Caco-2 (cell line): Measurements from ENCODE around the gene ANKLE2. TPM values are rescaled to one million over a fixed set of nuclear protein-coding genes. Genes with fewer than 3 reads are reported as not detected.

Experiments
- BruUV-seq: library from RNA; stranded (reverse); fragments of 400-500 nt; replicated peaks from 2 replicates; lab custom pipeline; 2021; lab: Mats Ljungman, UMichigan
- CTCF ChIA-PET: fragments of 300-600 bp; sonication (Branson Sonifier 250); formaldehyde crosslinking; loops from one replicate; lab custom pipeline; 2022; ENCODE audit warnings: antibody characterized with exemption; lab: Charles Lee
- POLR2A ChIA-PET: fragments of 300-600 bp; sonication (Branson Sonifier 250); formaldehyde crosslinking; loops from one replicate; lab custom pipeline; 2022; ENCODE audit warnings: antibody characterized with exemption; lab: Charles Lee
- DNase-seq, 2 experiments: peaks; one replicate each; pipeline versions ENCODE4 v3.0.0 to v3.0.0-alpha.2; 2020 to 2022
- H3K27me3 ChIP-seq: replicated peaks from 2 replicates; pipeline ENCODE4 v1.6.0; 2011; ENCODE audit warnings: low read length; ENCODE audit not compliant: control insufficient read depth, insufficient read depth
- H3K36me3 ChIP-seq: 2 replicates; pipeline ENCODE4 v1.5.1; 2011; ENCODE audit warnings: low read length; ENCODE audit not compliant: control insufficient read depth, insufficient read depth
- H3K4me1 ChIP-seq: fragments of 250-450 bp; sonication (Bioruptor Pico); 2 replicates; pipeline ENCODE4 v1.5.1; 2020; ENCODE audit warnings: mild to moderate bottlenecking
- H3K4me3 ChIP-seq: 2 replicates; pipeline ENCODE4 v1.5.1; 2011; ENCODE audit warnings: low read depth, mild to moderate bottlenecking, control low read depth, low read length
- H3K9me3 ChIP-seq: fragments of 250-450 bp; sonication (Bioruptor Pico); 2 replicates; pipeline ENCODE4 v1.5.1; 2020; ENCODE audit warnings: mild to moderate bottlenecking, moderate library complexity
- H3K27ac Mint-ChIP-seq: one replicate; pipeline ENCODE4 v1.8.0; 2022; ENCODE audit warnings: mixed read lengths; ENCODE audit not compliant: unreplicated experiment
- H3K27me3 Mint-ChIP-seq: one replicate; pipeline ENCODE4 v1.8.0; 2022; ENCODE audit warnings: mixed read lengths; ENCODE audit not compliant: insufficient read depth, unreplicated experiment
- H3K36me3 Mint-ChIP-seq: one replicate; pipeline ENCODE4 v1.8.0; 2022; ENCODE audit warnings: mild to moderate bottlenecking, mixed read lengths; ENCODE audit not compliant: insufficient read depth, unreplicated experiment
- H3K4me1 Mint-ChIP-seq: one replicate; pipeline ENCODE4 v1.8.0; 2022; ENCODE audit warnings: low read depth, mixed read lengths; ENCODE audit not compliant: unreplicated experiment
- H3K4me3 Mint-ChIP-seq: one replicate; pipeline ENCODE4 v1.8.0; 2022; ENCODE audit warnings: mild to moderate bottlenecking, moderate library complexity, mixed read lengths; ENCODE audit not compliant: unreplicated experiment
- H3K9me3 Mint-ChIP-seq: one replicate; pipeline ENCODE4 v1.8.0; 2022; ENCODE audit warnings: mixed read lengths; ENCODE audit not compliant: unreplicated experiment
- intact Hi-C: fragments of 100-400 bp; cut with micrococcal nuclease; formaldehyde crosslinking; loops from one replicate; pipeline ENCODE4 v1.10.0; 2022; ENCODE audit not compliant: unreplicated experiment
- total RNA-seq: library from RNA; stranded (reverse); gene quantifications from 2 replicates; pipeline ENCODE4 v1.2.3, GENCODE V29; 2022
- TF ChIP-seq, protein P1 (sequence below), 2 experiments: fragments of 200-600 bp in 1 of 2; IDR thresholded peaks; 1 replicate in 1 of 2; 2 replicates in 1 of 2; pipeline versions ENCODE4 v1.5.1 to v1.8.0; 2011 to 2022; ENCODE audit warnings: antibody characterized with exemption in 1 of 2, control low read depth in 1 of 2, inconsistent platforms in 1 of 2, low read depth in 1 of 2, low read length in 1 of 2, mild to moderate bottlenecking in 1 of 2, moderate library complexity in 1 of 2; ENCODE audit not compliant: insufficient read depth in 1 of 2, severe bottlenecking in 1 of 2, unreplicated experiment in 1 of 2

The ANKLE2 gene
- total RNA-seq, 1 experiment from 2014 or later: 80.8 TPM

DNA sequence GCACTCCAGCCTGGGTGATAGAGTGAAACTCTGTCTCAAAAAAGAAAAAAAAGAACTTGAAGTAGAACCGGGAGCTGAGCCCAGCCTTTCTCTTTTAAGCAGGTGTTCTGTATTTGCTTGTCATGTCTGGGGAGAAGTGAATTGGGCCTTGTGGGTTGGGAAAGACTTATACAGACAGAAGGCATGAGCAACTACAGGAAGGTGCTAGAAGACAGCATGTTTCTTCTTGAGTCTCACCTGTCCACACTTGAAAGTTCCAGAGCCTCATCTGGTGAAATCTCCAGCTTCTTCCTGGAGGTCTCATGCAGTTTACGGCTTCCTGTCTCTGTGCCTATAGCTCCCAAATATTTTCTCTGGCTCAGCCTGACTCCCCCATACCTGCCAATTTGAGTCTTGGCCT lies 48.5 kb downstream of the ANKLE2 start:
- no TSS peak for BruUV-seq
- Mint-ChIP-seq H3K4me1 (no peaks in the 10 kb centered on the region), H3K27me3 (no peaks in the 10 kb centered on the region), H3K27ac (no peak overlapping the region), H3K9me3 (no peaks in the 10 kb centered on the region), H3K36me3 (peaks cover 67% of the 10 kb centered on the region), H3K4me3 (no peak overlapping the region)
- H3K4me1 ChIP-seq: no peaks in the 10 kb centered on the region
- intact Hi-C loops: no loop called here
- DNase-seq: no peak
- CTCF ChIA-PET: no interaction called here
- TF ChIP-seq, protein P1, sequence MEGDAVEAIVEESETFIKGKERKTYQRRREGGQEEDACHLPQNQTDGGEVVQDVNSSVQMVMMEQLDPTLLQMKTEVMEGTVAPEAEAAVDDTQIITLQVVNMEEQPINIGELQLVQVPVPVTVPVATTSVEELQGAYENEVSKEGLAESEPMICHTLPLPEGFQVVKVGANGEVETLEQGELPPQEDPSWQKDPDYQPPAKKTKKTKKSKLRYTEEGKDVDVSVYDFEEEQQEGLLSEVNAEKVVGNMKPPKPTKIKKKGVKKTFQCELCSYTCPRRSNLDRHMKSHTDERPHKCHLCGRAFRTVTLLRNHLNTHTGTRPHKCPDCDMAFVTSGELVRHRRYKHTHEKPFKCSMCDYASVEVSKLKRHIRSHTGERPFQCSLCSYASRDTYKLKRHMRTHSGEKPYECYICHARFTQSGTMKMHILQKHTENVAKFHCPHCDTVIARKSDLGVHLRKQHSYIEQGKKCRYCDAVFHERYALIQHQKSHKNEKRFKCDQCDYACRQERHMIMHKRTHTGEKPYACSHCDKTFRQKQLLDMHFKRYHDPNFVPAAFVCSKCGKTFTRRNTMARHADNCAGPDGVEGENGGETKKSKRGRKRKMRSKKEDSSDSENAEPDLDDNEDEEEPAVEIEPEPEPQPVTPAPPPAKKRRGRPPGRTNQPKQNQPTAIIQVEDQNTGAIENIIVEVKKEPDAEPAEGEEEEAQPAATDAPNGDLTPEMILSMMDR (IDR thresholded peaks at IDR 0.05; ENCODE audit: insufficient read depth in 1 of 2, low read depth in 1 of 2, low read length in 1 of 2, severe bottlenecking in 1 of 2, unreplicated experiment in 1 of 2): no peak
- no peaks in the 10 kb centered on the region for H3K27me3 ChIP-seq
- H3K4me3 ChIP-seq: no peak overlapping the region
- H3K9me3 ChIP-seq: no peaks in the 10 kb centered on the region
- no peaks in the 10 kb centered on the region; the same call in 1 of the 2 replicates for H3K36me3 ChIP-seq
- POLR2A ChIA-PET: no interaction called here

DNA sequence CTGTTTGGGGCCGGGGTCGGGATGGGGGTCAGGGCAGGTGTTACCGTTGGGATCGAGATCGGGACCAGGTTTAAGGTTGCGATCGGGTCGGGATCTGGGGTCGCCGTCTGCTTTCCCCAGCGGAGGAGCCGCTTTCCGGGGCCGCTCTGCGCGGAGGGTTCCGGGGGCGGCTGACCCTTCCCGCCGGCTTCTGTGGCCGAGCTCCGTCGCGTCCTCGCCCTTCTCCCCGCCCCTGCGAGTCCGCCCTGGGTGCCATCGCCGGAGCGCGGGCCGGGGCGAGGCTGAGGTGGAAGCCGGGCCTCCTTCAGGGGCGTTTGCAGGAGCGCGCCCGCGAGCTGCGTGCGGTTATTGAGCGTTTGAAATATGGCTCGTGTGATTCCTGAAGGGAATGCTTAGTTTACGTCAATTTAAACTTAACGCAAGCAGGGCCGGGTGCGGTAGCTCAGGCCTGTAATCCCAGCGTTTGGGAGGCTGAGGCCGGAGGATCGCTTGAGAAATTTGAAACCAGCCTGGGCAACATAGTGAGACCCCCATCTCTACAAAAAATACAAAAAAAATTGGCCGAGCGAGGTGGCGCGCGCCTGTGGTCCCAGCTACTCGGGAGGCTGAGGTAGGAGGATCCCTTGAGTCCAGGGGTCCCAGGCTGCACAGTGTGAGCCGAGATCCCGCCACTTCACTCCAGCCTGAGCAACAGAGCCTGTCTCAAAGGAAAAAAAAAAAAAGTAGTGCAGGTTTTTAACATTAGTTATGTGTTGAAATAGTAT lies 50.4 kb downstream of the ANKLE2 start:
- ChIA-PET CTCF (interaction anchor here (0.7 kb wide), 1 partner anchor 319 kb away, joined by 3 read pairs; no protein-coding TSS in a partner anchor), POLR2A (no interaction called here)
- Histone ChIP-seq H3K9me3 (no peaks in the 10 kb centered on the region), H3K36me3 (no peaks in the 10 kb centered on the region; the same call in 1 of the 2 replicates), H3K4me1 (no peaks in the 10 kb centered on the region), H3K4me3 (peak overlapping the region; percentile 91), H3K27me3 (no peaks in the 10 kb centered on the region)
- TF ChIP-seq, protein P1 (IDR thresholded peaks at IDR 0.05; ENCODE audit: insufficient read depth in 1 of 2, low read depth in 1 of 2, low read length in 1 of 2, severe bottlenecking in 1 of 2, unreplicated experiment in 1 of 2): no peak
- intact Hi-C loops: loop anchor here (2.0 kb wide), 1 partner anchor 24 kb away; the partner anchor contains the start of genes POLE and PXMP2
- Mint-ChIP-seq H3K9me3 (no peaks in the 10 kb centered on the region), H3K36me3 (peaks cover 58% of the 10 kb centered on the region), H3K27me3 (no peaks in the 10 kb centered on the region), H3K4me3 (peak overlapping the region; percentile 99), H3K4me1 (no peaks in the 10 kb centered on the region), H3K27ac (no peak overlapping the region)
- BruUV-seq: no TSS peak
- peak in 1 of 2 experiments; percentile 50 for DNase-seq

DNA sequence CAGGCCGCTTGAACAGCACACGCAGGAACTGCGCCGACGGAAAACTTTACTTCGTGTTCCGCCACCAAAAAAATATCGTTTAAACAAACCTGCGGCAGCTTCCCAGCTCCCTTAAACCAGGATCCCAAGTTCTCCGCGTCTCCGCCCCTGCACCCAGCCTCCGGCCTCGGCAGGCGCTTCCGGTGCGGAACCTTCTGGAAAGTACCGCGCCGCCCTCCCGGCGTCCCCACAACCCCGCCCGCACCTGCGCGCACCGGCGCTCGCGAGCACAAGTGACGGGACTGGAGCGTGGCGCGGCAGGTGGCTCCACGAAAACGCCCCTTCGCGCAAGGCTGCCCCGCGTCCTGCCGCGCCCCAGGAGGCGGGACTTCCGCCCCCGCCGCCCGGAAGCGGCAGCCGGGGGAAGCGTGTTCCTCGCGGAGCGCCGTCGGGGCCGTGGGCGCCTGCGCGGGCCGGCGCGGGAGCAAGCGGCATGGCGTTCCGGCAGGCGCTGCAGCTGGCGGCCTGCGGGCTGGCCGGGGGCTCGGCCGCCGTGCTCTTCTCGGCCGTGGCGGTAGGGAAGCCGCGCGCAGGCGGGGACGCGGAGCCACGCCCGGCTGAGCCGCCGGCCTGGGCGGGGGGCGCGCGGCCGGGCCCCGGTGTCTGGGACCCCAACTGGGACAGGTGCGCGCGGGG lies 51.1 kb downstream of the ANKLE2 start, which contains the start of gene PGAM5:
TSS of gene PGAM5 (plus strand) at position 438 of the 675 bp plus-strand sequence. CDS start at position 473, 35 bp downstream.
- H3K4me1 Mint-ChIP-seq: no peaks in the 10 kb centered on the region
- no peaks in the 10 kb centered on the region for H3K27me3 Mint-ChIP-seq
- H3K9me3 Mint-ChIP-seq: no peaks in the 10 kb centered on the region
- peak within 1 kb of the TSS; percentile 91 for H3K4me3 ChIP-seq
- intact Hi-C loops: loop anchor here (2.0 kb wide), 1 partner anchor 24 kb away; the partner anchor contains the start of genes POLE and PXMP2
- no peaks in the 10 kb centered on the region for H3K9me3 ChIP-seq
- peak within 1 kb of the TSS; percentile 95 for H3K27ac Mint-ChIP-seq
- peak; percentile 92 for DNase-seq
- H3K36me3 ChIP-seq: no peaks in the 10 kb centered on the region; the same call in 1 of the 2 replicates
- ChIA-PET CTCF (no interaction called here), POLR2A (no interaction called here)
- peaks cover 51% of the 10 kb centered on the region for H3K36me3 Mint-ChIP-seq
- H3K4me1 ChIP-seq: no peaks in the 10 kb centered on the region
- H3K4me3 Mint-ChIP-seq: peak within 1 kb of the TSS; percentile 99
- H3K27me3 ChIP-seq: no peaks in the 10 kb centered on the region
- no TSS peak for BruUV-seq
- TF ChIP-seq, protein P1 (IDR thresholded peaks at IDR 0.05; ENCODE audit: insufficient read depth in 1 of 2, low read depth in 1 of 2, low read length in 1 of 2, severe bottlenecking in 1 of 2, unreplicated experiment in 1 of 2): no peak
